AG04450 (cell line): ENCODE data around the gene RAB11A. TPM values are rescaled to one million over a fixed set of nuclear protein-coding genes. Genes with fewer than 3 reads are reported as not detected.
A peak's percentile ranks its signal among the peaks of the same experiment; 100 is the strongest.
"Not testable (repeated sequence)": the region's sequence is repeated elsewhere in the genome, so short reads cannot be mapped to it uniquely, and the experiment has no call there.

Source experiments
- CTCF ChIA-PET: fragments of 300-600, 350-600 bp; formaldehyde crosslinking; extraction: SDS; loops from one replicate; lab custom pipeline; 2022; ENCODE audit warnings: antibody characterized with exemption, inconsistent platforms; lab: Charles Lee
- POLR2A ChIA-PET: fragments of 350-600 bp; formaldehyde crosslinking; extraction: SDS; loops from one replicate; lab custom pipeline; 2021; ENCODE audit warnings: antibody characterized with exemption, inconsistent platforms; lab: Yijun Ruan, JAX
- DNase-seq: peaks from one replicate; pipeline ENCODE4 v3.0.0-alpha.2; 2011; ENCODE audit warnings: low read depth, low spot score
- H3K27ac ChIP-seq: one replicate; pipeline ENCODE4 v1.5.1; 2012; ENCODE audit warnings: low read depth, low read length, control low read depth
- H3K27me3 ChIP-seq: one replicate; pipeline ENCODE4 v1.6.0; 2012; ENCODE audit warnings: low read length; ENCODE audit not compliant: control insufficient read depth, insufficient read depth
- H3K4me3 ChIP-seq: 2 replicates; pipeline ENCODE4 v1.5.1; 2011; ENCODE audit warnings: mild to moderate bottlenecking, low read depth, low read length, control low read depth
- H3K9me3 ChIP-seq: 2 replicates; pipeline ENCODE4 v1.5.1; 2012; ENCODE audit warnings: low read length; ENCODE audit not compliant: control insufficient read depth, insufficient read depth
- CTCF ChIP-seq: IDR thresholded peaks from 2 replicates; pipeline ENCODE4 v1.5.1; 2011; ENCODE audit warnings: low read depth, low read length, control low read depth, inconsistent platforms
- polyA plus RNA-seq: library from polyadenylated mRNA; depleted of rRNA; stranded (reverse); fragments of >200 nt; gene quantifications from 2 replicates; pipeline ENCODE4 v1.2.3, GENCODE V29; 2011

Gene RAB11A
- polyA plus RNA-seq, 1 experiment, result 399 TPM

GRCh38 chr15:65867244-65867643 lies 2.0 kb upstream of the RAB11A start:
- DNase-seq, result no peak

GRCh38 chr15:65867933-65868332 lies 1.4 kb upstream of the RAB11A start:
- DNase-seq, H3K4me3 ChIP-seq, H3K9me3 ChIP-seq, H3K27me3 ChIP-seq, H3K27ac ChIP-seq: not testable (repeated sequence)
- POLR2A ChIA-PET, result interaction anchor here (3.7 kb wide), 1 partner anchor 257 kb away, joined by 31 read pairs; the partner anchor contains the start of gene INTS14
- CTCF ChIA-PET, result interaction anchor here (0.7 to 2.4 kb wide), 3 partner anchors 11 to 229 kb away, joined by 5 to 11 read pairs (median 6); no protein-coding TSS in a partner anchor

More at GRCh38 chr15:65867244-65867643, 2.0 kb upstream of the RAB11A start:
- Histone ChIP-seq H3K27me3 (no peaks in the 10 kb centered on the region), H3K9me3 (peaks cover 5% of the 10 kb centered on the region), H3K4me3 (no peak overlapping the region), H3K27ac (no peak overlapping the region)
- ChIA-PET CTCF (interaction anchor here (0.7 to 2.2 kb wide), 2 partner anchors 10 to 228 kb away, joined by 5 to 11 read pairs; no protein-coding TSS in a partner anchor), POLR2A (interaction anchor here (0.6 kb wide), 1 partner anchor 43 kb away, joined by 3 read pairs; no protein-coding TSS in a partner anchor)
- no peak for TF ChIP-seq CTCF

- ChIA-PET POLR2A (interaction anchor here (0.6 to 3.7 kb wide), 9 partner anchors 36 to 683 kb away, joined by 3 to 31 read pairs (median 4); partner anchors contain the start of genes CLPX, DENND4A and INTS14), CTCF (interaction anchor here (0.8 to 2.4 kb wide), 5 partner anchors 33 to 258 kb away, joined by 3 to 11 read pairs (median 5); partner anchors contain the start of gene INTS14)
- DNase-seq, result no peak
- Histone ChIP-seq H3K4me3 (peak overlapping the region; percentile 99), H3K27ac (no peak overlapping the region), H3K27me3 (no peaks in the 10 kb centered on the region), H3K9me3 (peaks cover 8% of the 10 kb centered on the region)
- no peak for TF ChIP-seq CTCF
Measured at GRCh38 chr15:65868546-65869125, 655 bp upstream of the RAB11A start.

GRCh38 chr15:65869954-65870871 lies 922 bp downstream of the RAB11A start:
- no peak for TF ChIP-seq CTCF
- peak overlapping the region; percentile 83 for H3K27ac ChIP-seq
- no peak for DNase-seq
- H3K4me3 ChIP-seq, result peak overlapping the region; percentile 99
- ChIA-PET POLR2A (interaction anchor here (0.6 to 3.7 kb wide), 10 partner anchors 8 to 419 kb away, joined by 3 to 31 read pairs (median 4); partner anchors contain the start of gene INTS14), CTCF (interaction anchor here (0.6 to 2.4 kb wide), 6 partner anchors 12 to 356 kb away, joined by 3 to 11 read pairs (median 4); partner anchors contain the start of gene INTS14)
- H3K9me3 ChIP-seq, result peaks cover 8% of the 10 kb centered on the region
- no peaks in the 10 kb centered on the region for H3K27me3 ChIP-seq

GRCh38 chr15:65870889-65871533 lies 1.7 kb downstream of the RAB11A start:
- no peak overlapping the region for H3K27ac ChIP-seq
- H3K9me3 ChIP-seq, result peaks cover 8% of the 10 kb centered on the region
- no peak for DNase-seq
- peak overlapping the region; percentile 99 for H3K4me3 ChIP-seq
- no peak for TF ChIP-seq CTCF
- POLR2A ChIA-PET, result interaction anchor here (2.2 to 3.7 kb wide), 2 partner anchors 38 to 260 kb away, joined by 7 to 31 read pairs; partner anchors contain the start of gene INTS14
- CTCF ChIA-PET, result no interaction called here
- no peaks in the 10 kb centered on the region for H3K27me3 ChIP-seq

- not testable (repeated sequence) for H3K4me3 ChIP-seq, H3K9me3 ChIP-seq, H3K27ac ChIP-seq, DNase-seq, H3K27me3 ChIP-seq
- CTCF ChIA-PET, result interaction anchor here (0.6 kb wide), 1 partner anchor 14 kb away, joined by 3 read pairs; no protein-coding TSS in a partner anchor
- POLR2A ChIA-PET, result interaction anchor here (1.0 kb wide), 1 partner anchor 261 kb away, joined by 3 read pairs; the partner anchor contains the start of gene INTS14
Measured at GRCh38 chr15:65871886-65872285, 2.6 kb downstream of the RAB11A start.

- not testable (repeated sequence) for DNase-seq, H3K9me3 ChIP-seq, H3K27me3 ChIP-seq, H3K4me3 ChIP-seq, H3K27ac ChIP-seq
- CTCF ChIA-PET, result interaction anchor here (0.6 kb wide), 1 partner anchor 15 kb away, joined by 3 read pairs; no protein-coding TSS in a partner anchor
- POLR2A ChIA-PET, result interaction anchor here (1.0 kb wide), 1 partner anchor 261 kb away, joined by 3 read pairs; the partner anchor contains the start of gene INTS14
Measured at GRCh38 chr15:65872596-65872995, 3.3 kb downstream of the RAB11A start.
